Endothelial cell of umbilical vein (primary cell): ENCODE results near the gene RBM27. TPM values are rescaled to one million over a fixed set of nuclear protein-coding genes. Genes with fewer than 3 reads are reported as not detected.

ENCODE experiments used
- BruUV-seq: library from RNA; stranded (reverse); fragments of 400-500 nt; replicated peaks from 2 replicates; lab custom pipeline; 2021; lab: Mats Ljungman, UMichigan
- CTCF ChIA-PET: fragments of 300-600, 350-600 bp; sonication (Branson Sonifier 250); formaldehyde crosslinking; loops from one replicate; lab custom pipeline; 2021; ENCODE audit warnings: antibody characterized with exemption, inconsistent platforms; lab: Charles Lee
- POLR2A ChIA-PET: fragments of 300-600, 350-600 bp; sonication (Branson Sonifier 250); formaldehyde crosslinking; loops from one replicate; lab custom pipeline; 2021; ENCODE audit warnings: antibody characterized with exemption, inconsistent platforms; lab: Charles Lee
- DNase-seq: peaks from one replicate; pipeline ENCODE4 v3.0.0-alpha.2; 2011; ENCODE audit warnings: low read depth, low spot score
- FAIRE-seq: peaks from 2 replicates; lab custom pipeline; 2011; peaks lifted over from hg19 to GRCh38; lab: Jason Lieb, UNC
- H2AFZ ChIP-seq: 2 replicates; pipeline ENCODE4 v1.6.0; 2012; ENCODE audit warnings: low read depth, low read length, control low read depth, inconsistent platforms
- H3K27ac ChIP-seq: 2 replicates; pipeline ENCODE4 v1.5.1; 2011; ENCODE audit warnings: low read depth, mild to moderate bottlenecking, control low read depth, low read length, moderate library complexity; ENCODE audit not compliant: insufficient read depth
- H3K27me3 ChIP-seq, 2 experiments: 2 replicates each; pipeline versions ENCODE4 v1.6.0 to v1.6.1; 2011; ENCODE audit warnings: low read length in 2 of 2, mixed read lengths in 1 of 2; ENCODE audit not compliant: control insufficient read depth in 2 of 2, insufficient read depth in 2 of 2
- H3K36me3 ChIP-seq, 2 experiments: 2 replicates in 1 of 2; 3 replicates in 1 of 2; pipeline ENCODE4 v1.5.1; 2011; ENCODE audit warnings: low read length in 2 of 2, mild to moderate bottlenecking in 1 of 2, moderate library complexity in 1 of 2; ENCODE audit not compliant: control insufficient read depth in 2 of 2, insufficient read depth in 2 of 2; ENCODE audit errors: extremely low read depth in 1 of 2
- H3K4me1 ChIP-seq: 3 replicates; pipeline ENCODE4 v1.5.1; 2011; ENCODE audit warnings: mild to moderate bottlenecking, low read length; ENCODE audit not compliant: control insufficient read depth, insufficient read depth; ENCODE audit errors: extremely low read depth
- H3K4me2 ChIP-seq: 2 replicates; pipeline ENCODE4 v1.6.1; 2011; ENCODE audit warnings: low read length, control low read depth, mixed read lengths; ENCODE audit not compliant: insufficient read depth
- H3K4me3 ChIP-seq, 3 experiments: fragments of 200-600 bp in 1 of 3; sonication (generic), shearing (Covaris generic) in 1 of 3; replicated peaks in 1 of 3; 2 replicates each; pipeline ENCODE4 v1.5.1; 2011 to 2016; ENCODE audit warnings: control low read depth in 3 of 3, low read length in 3 of 3, mild to moderate bottlenecking in 2 of 3, inconsistent platforms in 1 of 3, low read depth in 1 of 3, moderate library complexity in 1 of 3; ENCODE audit not compliant: insufficient read depth in 1 of 3
- H3K79me2 ChIP-seq: 2 replicates; pipeline ENCODE4 v1.6.0; 2012; ENCODE audit warnings: low read length, inconsistent platforms; ENCODE audit not compliant: control insufficient read depth, insufficient read depth
- H3K9ac ChIP-seq: replicated peaks from 2 replicates; pipeline ENCODE3; 2011; ENCODE audit warnings: low read length, control low read depth; ENCODE audit not compliant: insufficient read depth; ENCODE audit errors: extremely low read depth
- H3K9me1 ChIP-seq: replicated peaks from 3 replicates; pipeline ENCODE4 v1.6.0; 2011; ENCODE audit warnings: mild to moderate bottlenecking, low read length; ENCODE audit not compliant: control insufficient read depth, insufficient read depth; ENCODE audit errors: extremely low read depth
- H3K9me3 ChIP-seq: replicated peaks from 2 replicates; pipeline ENCODE4 v1.5.1; 2012; ENCODE audit warnings: low read length, inconsistent platforms; ENCODE audit not compliant: control insufficient read depth, insufficient read depth
- H4K20me1 ChIP-seq: replicated peaks from 2 replicates; pipeline ENCODE3; 2011; ENCODE audit warnings: mild to moderate bottlenecking, low read length; ENCODE audit not compliant: control insufficient read depth, insufficient read depth; ENCODE audit errors: extremely low read depth
- CTCF ChIP-seq, 2 donors: IDR thresholded peaks; 1 replicate in 1 of 2; 2 replicates in 1 of 2; pipeline ENCODE4 v1.5.1; 2011; ENCODE audit warnings: low read length in 2 of 2, mild to moderate bottlenecking in 2 of 2, moderate library complexity in 2 of 2, control low read depth in 1 of 2, inconsistent platforms in 1 of 2, low read depth in 1 of 2; ENCODE audit not compliant: insufficient read depth in 1 of 2; ENCODE audit errors: extremely low read depth in 1 of 2
- EZH2 ChIP-seq: IDR thresholded peaks from 2 replicates; pipeline ENCODE4 v1.6.1; 2012; ENCODE audit warnings: borderline replicate concordance, low read depth, mild to moderate bottlenecking, moderate library complexity, low read length, inconsistent platforms; ENCODE audit not compliant: severe bottlenecking
- GATA2 ChIP-seq: IDR thresholded peaks from 2 replicates; pipeline ENCODE4 v1.7.0; 2011; ENCODE audit warnings: low read depth, mild to moderate bottlenecking, moderate library complexity, mixed read lengths, low read length; ENCODE audit not compliant: insufficient read length, insufficient read depth
- MYC ChIP-seq: IDR thresholded peaks from one replicate; pipeline ENCODE4 v1.6.1; 2011; ENCODE audit warnings: mild to moderate bottlenecking, low read depth, low read length
- POLR2A ChIP-seq: IDR thresholded peaks from 2 replicates; pipeline ENCODE4 v1.6.1; 2012; ENCODE audit warnings: low read depth, mild to moderate bottlenecking, control low read depth, low read length
- POLR2AphosphoS5 ChIP-seq: IDR thresholded peaks from 2 replicates; pipeline ENCODE4 v1.6.1; 2012; ENCODE audit warnings: low read depth, mild to moderate bottlenecking, control low read depth, low read length, moderate library complexity; ENCODE audit not compliant: insufficient read depth
- dilution Hi-C: fragments of 300-500 bp; cut with MboI; formaldehyde crosslinking; loops from one replicate; pipeline ENCODE4 v1.15.0; 2019; ENCODE audit warnings: low sequenced_read_pairs; ENCODE audit not compliant: extremely low pct_ligation_motif_present
- intact Hi-C: fragments of 100-400 bp; cut with micrococcal nuclease; formaldehyde crosslinking; loops from one replicate; pipeline ENCODE4 v1.10.0; 2022
- polyA plus RNA-seq, 4 experiments: library from polyadenylated mRNA; depleted of rRNA in 3 of 4; stranded (reverse) in 3 of 4; unstranded in 1 of 4; fragments of >200 nt; gene quantifications; 2 replicates each; pipeline versions ENCODE4 v1.2.1 to v1.2.3, GENCODE V29; 2011 to 2012; ENCODE audit warnings: missing spikeins in 1 of 4
- total RNA-seq: library from RNA; stranded (reverse); gene quantifications from 2 replicates; pipeline ENCODE4 v1.2.3, GENCODE V29; 2021
- TF ChIP-seq, protein P1 (sequence below): IDR thresholded peaks from 2 replicates; pipeline ENCODE4 v1.6.1; 2011; ENCODE audit not compliant: insufficient read depth, insufficient read length

RBM27 gene
- total and polyA plus RNA-seq, 2 donors (not counting 3 experiments of a cell fraction or from before 2014, with no cell fraction given), result 6.3 to 17.7 TPM

DNA sequence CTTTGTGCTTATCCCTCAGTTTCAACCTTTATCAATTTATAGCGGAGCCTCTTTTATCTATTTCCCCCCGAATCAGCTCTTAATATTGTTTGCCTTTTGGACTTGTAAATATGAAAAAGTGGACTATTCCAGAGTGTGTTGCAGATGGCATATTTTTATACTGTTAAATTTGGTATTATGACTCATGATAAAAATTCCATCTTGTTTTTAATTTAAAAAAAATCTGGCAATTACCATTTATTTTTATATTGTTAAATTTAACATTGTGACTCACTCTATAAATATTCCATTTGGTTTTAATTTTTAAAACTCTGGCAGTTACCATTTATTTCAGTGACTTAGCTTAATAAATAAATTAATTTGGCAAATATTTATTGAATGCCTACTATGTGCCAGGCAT lies 37.5 kb downstream of the RBM27 start:
- ChIA-PET CTCF (no interaction called here), POLR2A (no interaction called here)
- Histone ChIP-seq H4K20me1 (no peaks in the 10 kb centered on the region), H3K79me2 (peaks cover 2% of the 10 kb centered on the region), H3K27me3 (no peaks in the 10 kb centered on the region), H3K36me3 (peaks cover 2 to 3% of the 10 kb centered on the region in 2 experiments), H3K4me1 (no peaks in the 10 kb centered on the region), H3K27ac (no peak overlapping the region), H3K4me3 (no peak overlapping the region), H3K9ac (no peak overlapping the region), H3K9me3 (no peaks in the 10 kb centered on the region), H3K4me2 (no peak overlapping the region), H2AFZ (no peak overlapping the region), H3K9me1 (no peaks in the 10 kb centered on the region)
- no TSS peak for BruUV-seq
- DNase-seq (no peak), FAIRE-seq (no peak)
- intact Hi-C loops (no loop called here), dilution Hi-C loops (no loop called here)
- TF ChIP-seq GATA2 (no peak), CTCF (IDR thresholded peaks at IDR 0.05; ENCODE audit: extremely low read depth in 1 of 2, insufficient read depth in 1 of 2, low read depth in 1 of 2, low read length in 2 of 2) (no peak), MYC (no peak), POLR2A (no peak), EZH2 (no peak), POLR2AphosphoS5 (no peak)
- TF ChIP-seq, protein P1, sequence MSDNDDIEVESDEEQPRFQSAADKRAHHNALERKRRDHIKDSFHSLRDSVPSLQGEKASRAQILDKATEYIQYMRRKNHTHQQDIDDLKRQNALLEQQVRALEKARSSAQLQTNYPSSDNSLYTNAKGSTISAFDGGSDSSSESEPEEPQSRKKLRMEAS, result no peak
